ENCODE measurements around the gene MAN1A2. TPM values are rescaled to one million over a fixed set of nuclear protein-coding genes. Genes with fewer than 3 reads are reported as not detected.
"Not testable (repeated sequence)": the region's sequence is repeated elsewhere in the genome, so short reads cannot be mapped to it uniquely, and the experiment has no call there.

MAN1A2 gene
- total RNA-seq, 1 donor from 2014 or later = 66.5 TPM

GRCh38 chr1:117553471-117553870 is 186.2 kb downstream of the MAN1A2 start:
- no peak overlapping the region for H3K4me3 Mint-ChIP-seq (ENCODE audit: low read depth)
- TF ChIP-seq, protein P1, sequence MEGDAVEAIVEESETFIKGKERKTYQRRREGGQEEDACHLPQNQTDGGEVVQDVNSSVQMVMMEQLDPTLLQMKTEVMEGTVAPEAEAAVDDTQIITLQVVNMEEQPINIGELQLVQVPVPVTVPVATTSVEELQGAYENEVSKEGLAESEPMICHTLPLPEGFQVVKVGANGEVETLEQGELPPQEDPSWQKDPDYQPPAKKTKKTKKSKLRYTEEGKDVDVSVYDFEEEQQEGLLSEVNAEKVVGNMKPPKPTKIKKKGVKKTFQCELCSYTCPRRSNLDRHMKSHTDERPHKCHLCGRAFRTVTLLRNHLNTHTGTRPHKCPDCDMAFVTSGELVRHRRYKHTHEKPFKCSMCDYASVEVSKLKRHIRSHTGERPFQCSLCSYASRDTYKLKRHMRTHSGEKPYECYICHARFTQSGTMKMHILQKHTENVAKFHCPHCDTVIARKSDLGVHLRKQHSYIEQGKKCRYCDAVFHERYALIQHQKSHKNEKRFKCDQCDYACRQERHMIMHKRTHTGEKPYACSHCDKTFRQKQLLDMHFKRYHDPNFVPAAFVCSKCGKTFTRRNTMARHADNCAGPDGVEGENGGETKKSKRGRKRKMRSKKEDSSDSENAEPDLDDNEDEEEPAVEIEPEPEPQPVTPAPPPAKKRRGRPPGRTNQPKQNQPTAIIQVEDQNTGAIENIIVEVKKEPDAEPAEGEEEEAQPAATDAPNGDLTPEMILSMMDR (IDR thresholded peaks at IDR 0.05; ENCODE audit: unreplicated experiment) = no peak
- H3K9me3 Mint-ChIP-seq (ENCODE audit: low read depth) = peaks cover 9% of the 10 kb centered on the region
- no peaks in the 10 kb centered on the region for H3K4me1 Mint-ChIP-seq (ENCODE audit: low read depth)
- H3K36me3 Mint-ChIP-seq (ENCODE audit: insufficient read depth) = no peaks in the 10 kb centered on the region
- DNase-seq (ENCODE audit: low spot score, unreplicated experiment) = no peak
- no peaks in the 10 kb centered on the region for H3K27me3 Mint-ChIP-seq
- no peak overlapping the region for H3K27ac Mint-ChIP-seq

DNA sequence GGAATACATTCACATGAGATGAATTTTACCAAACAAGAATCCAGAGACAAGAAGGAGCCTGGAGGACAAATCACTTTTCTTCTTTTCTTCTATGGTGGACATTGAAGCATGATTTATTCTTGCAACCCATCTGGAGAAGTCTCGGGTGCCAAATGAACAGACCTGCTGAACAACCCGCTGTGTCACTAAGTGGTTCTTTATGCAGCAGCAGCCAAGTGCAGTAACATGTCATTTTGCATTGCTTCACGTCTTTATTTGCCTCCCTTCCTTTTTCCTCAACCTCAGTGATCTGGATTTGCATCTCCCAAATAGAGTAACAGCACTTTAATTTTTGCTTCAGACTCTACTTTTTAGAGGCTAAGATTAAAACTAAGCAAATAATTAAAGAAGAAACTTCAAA is 188.6 kb downstream of the MAN1A2 start:
- Mint-ChIP-seq H3K4me3 (ENCODE audit: low read depth) (no peak overlapping the region), H3K27ac (no peak overlapping the region), H3K9me3 (ENCODE audit: low read depth) (peaks cover 17% of the 10 kb centered on the region), H3K27me3 (no peaks in the 10 kb centered on the region), H3K4me1 (ENCODE audit: low read depth) (no peaks in the 10 kb centered on the region), H3K36me3 (ENCODE audit: insufficient read depth) (peaks cover 2% of the 10 kb centered on the region)
- TF ChIP-seq, protein P1 (IDR thresholded peaks at IDR 0.05; ENCODE audit: unreplicated experiment) = no peak
- no peak for DNase-seq (ENCODE audit: low spot score, unreplicated experiment)

DNA sequence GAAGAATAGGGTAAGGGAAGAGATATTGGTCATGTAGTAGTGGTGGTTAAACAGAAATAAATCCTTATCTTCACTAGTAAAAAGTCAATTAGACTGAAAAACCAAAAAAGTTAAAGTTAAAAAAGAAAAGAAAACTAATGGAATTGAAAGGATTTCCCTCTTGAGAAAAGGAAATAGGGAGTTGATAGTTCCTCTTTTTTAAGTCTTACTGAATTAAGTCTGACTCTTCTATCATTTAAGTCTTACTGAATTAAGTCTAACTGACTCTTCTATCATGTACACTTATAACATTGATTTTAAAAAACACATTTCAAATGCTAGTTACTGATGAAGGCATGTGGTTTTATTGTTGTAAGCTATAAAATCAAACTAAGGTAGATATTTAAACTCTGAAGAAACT is 189.1 kb downstream of the MAN1A2 start:
- no peaks in the 10 kb centered on the region for H3K27me3 Mint-ChIP-seq
- DNase-seq (ENCODE audit: low spot score, unreplicated experiment) = no peak
- H3K4me1 Mint-ChIP-seq (ENCODE audit: low read depth) = no peaks in the 10 kb centered on the region
- peaks cover 2% of the 10 kb centered on the region for H3K36me3 Mint-ChIP-seq (ENCODE audit: insufficient read depth)
- H3K9me3 Mint-ChIP-seq (ENCODE audit: low read depth) = peaks cover 17% of the 10 kb centered on the region
- no peak overlapping the region for H3K27ac Mint-ChIP-seq
- TF ChIP-seq, protein P1 (IDR thresholded peaks at IDR 0.05; ENCODE audit: unreplicated experiment) = no peak
- no peak overlapping the region for H3K4me3 Mint-ChIP-seq (ENCODE audit: low read depth)

DNA sequence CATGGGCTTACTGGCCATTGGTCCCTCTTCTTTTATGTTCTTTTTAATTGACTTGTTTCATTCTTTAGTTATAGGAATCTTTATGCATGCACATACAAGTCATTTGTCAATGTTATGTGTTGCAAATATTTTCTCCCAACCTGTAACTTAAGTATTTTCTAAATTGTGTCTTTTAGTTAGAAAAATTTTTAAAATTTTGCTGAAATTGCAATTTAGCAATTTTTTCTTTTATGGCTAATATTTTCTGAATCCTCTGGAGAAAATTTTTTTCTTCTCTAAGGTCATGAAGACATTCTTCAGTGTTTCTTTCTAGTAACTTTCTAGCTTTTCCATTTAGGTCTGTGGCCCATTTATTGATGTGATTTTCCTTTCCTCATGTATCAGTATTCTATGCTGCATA is 189.7 kb downstream of the MAN1A2 start:
- Mint-ChIP-seq H3K9me3 (ENCODE audit: low read depth) (peaks cover 17% of the 10 kb centered on the region), H3K4me1 (ENCODE audit: low read depth) (peaks cover 2% of the 10 kb centered on the region), H3K36me3 (ENCODE audit: insufficient read depth) (peaks cover 2% of the 10 kb centered on the region), H3K4me3 (ENCODE audit: low read depth) (no peak overlapping the region), H3K27ac (no peak overlapping the region), H3K27me3 (no peaks in the 10 kb centered on the region)
- TF ChIP-seq, protein P1 (IDR thresholded peaks at IDR 0.05; ENCODE audit: unreplicated experiment) = no peak
- no peak for DNase-seq (ENCODE audit: low spot score, unreplicated experiment)

DNA sequence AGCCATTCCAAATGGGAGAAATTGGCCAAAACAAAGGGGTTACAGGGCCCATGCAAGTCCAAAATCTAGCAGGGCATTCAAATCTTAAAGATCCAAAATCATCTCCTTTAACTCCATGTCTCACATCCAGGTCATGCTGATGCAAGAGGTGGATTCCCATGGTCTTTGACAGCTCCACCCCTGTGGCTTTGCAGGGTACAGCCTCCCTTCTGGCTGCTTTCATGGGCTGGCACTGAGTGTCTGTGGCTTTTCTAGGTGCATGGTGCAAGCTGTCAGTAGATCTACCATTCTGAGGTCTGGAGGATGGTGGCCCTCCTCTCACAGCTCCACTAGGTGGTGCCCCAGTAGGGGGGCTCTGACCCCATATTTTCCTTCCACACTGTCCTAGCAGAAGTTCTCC is 191.2 kb downstream of the MAN1A2 start:
- H3K27me3 Mint-ChIP-seq; H3K36me3 Mint-ChIP-seq (ENCODE audit: insufficient read depth): not testable (repeated sequence)
- H3K9me3 Mint-ChIP-seq (ENCODE audit: low read depth) = peaks cover 17% of the 10 kb centered on the region

GRCh38 chr1:117559139-117559538 is 191.9 kb downstream of the MAN1A2 start:
- no peak overlapping the region for H3K27ac Mint-ChIP-seq
- H3K4me3 Mint-ChIP-seq (ENCODE audit: low read depth) = no peak overlapping the region
- no peaks in the 10 kb centered on the region for H3K27me3 Mint-ChIP-seq
- TF ChIP-seq, protein P1 (IDR thresholded peaks at IDR 0.05; ENCODE audit: unreplicated experiment) = no peak
- peaks cover 15% of the 10 kb centered on the region for H3K4me1 Mint-ChIP-seq (ENCODE audit: low read depth)
- H3K36me3 Mint-ChIP-seq (ENCODE audit: insufficient read depth) = peaks cover 2% of the 10 kb centered on the region
- DNase-seq (ENCODE audit: low spot score, unreplicated experiment) = no peak
- H3K9me3 Mint-ChIP-seq (ENCODE audit: low read depth) = peaks cover 17% of the 10 kb centered on the region

More for the DNA sequence above, 191.2 kb downstream of the MAN1A2 start:
- H3K4me3 Mint-ChIP-seq (ENCODE audit: low read depth); H3K27ac Mint-ChIP-seq; DNase-seq (ENCODE audit: low spot score, unreplicated experiment): not testable (repeated sequence)
- H3K4me1 Mint-ChIP-seq (ENCODE audit: low read depth) = peaks cover 13% of the 10 kb centered on the region

Measured in progenitor cell of endocrine pancreas (in vitro differentiated cells).